HG02870 (cell line): ENCODE results near the gene EFEMP2.

ENCODE experiments used
- ATAC-seq: cut with Tn5 transposase; IDR thresholded peaks from one replicate; pipeline ENCODE4 v1.9.1; 2021; ENCODE audit warnings: mild to moderate bottlenecking, moderate library complexity; ENCODE audit not compliant: unreplicated experiment

Gene EFEMP2

GRCh38 chr11:65885808-65886536 lies 13.4 kb upstream of the EFEMP2 start:
- ATAC-seq = no peak

GRCh38 chr11:65885231-65885630 lies 12.6 kb upstream of the EFEMP2 start:
- ATAC-seq = no peak

- no peak for ATAC-seq
Measured at GRCh38 chr11:65884716-65885092, 12.1 kb upstream of the EFEMP2 start.

GRCh38 chr11:65883786-65884715 lies 11.5 kb upstream of the EFEMP2 start:
- no peak for ATAC-seq

GRCh38 chr11:65883058-65883761 lies 10.6 kb upstream of the EFEMP2 start:
- ATAC-seq = no peak

GRCh38 chr11:65882120-65883057 lies 9.8 kb upstream of the EFEMP2 start:
- no peak for ATAC-seq

GRCh38 chr11:65880844-65881421 lies 8.3 kb upstream of the EFEMP2 start:
- ATAC-seq = no peak

GRCh38 chr11:65880027-65880426 lies 7.4 kb upstream of the EFEMP2 start:
- no peak for ATAC-seq

- no peak for ATAC-seq
Measured at GRCh38 chr11:65879617-65880016, 7.0 kb upstream of the EFEMP2 start, which contains the start of gene CTSW. TSS of gene CTSW (plus strand) at chr11:65879837. CDS start at chr11:65879855, 18 bp downstream.

GRCh38 chr11:65873318-65874156 lies 937 bp upstream of the EFEMP2 start:
- ATAC-seq = peak; percentile 80

GRCh38 chr11:65871811-65872548 lies 620 bp downstream of the EFEMP2 start:
- no peak for ATAC-seq

- no peak for ATAC-seq
Measured at GRCh38 chr11:65870706-65871681, 1.6 kb downstream of the EFEMP2 start.

- no peak for ATAC-seq
Measured at GRCh38 chr11:65870307-65870658, 2.3 kb downstream of the EFEMP2 start.

- ATAC-seq = no peak
Measured at GRCh38 chr11:65869643-65870306, 2.8 kb downstream of the EFEMP2 start.

- ATAC-seq = no peak
Measured at GRCh38 chr11:65868907-65869306, 3.7 kb downstream of the EFEMP2 start.

GRCh38 chr11:65868076-65868667 lies 4.4 kb downstream of the EFEMP2 start:
- no peak for ATAC-seq
